Ascending aorta (tissue), 2 donors: ENCODE data around the gene RHOBTB1. TPM values are rescaled to one million over a fixed set of nuclear protein-coding genes. Genes with fewer than 3 reads are reported as not detected.

Experiments used
- DNase-seq, 2 donors: peaks; one replicate each; pipeline ENCODE4 v3.0.0-alpha.2; 2019; ENCODE audit warnings: low spot score in 2 of 2
- H3K27ac ChIP-seq, 2 donors: fragments of 200-600 bp; sonication (generic); one replicate each; pipeline ENCODE4 v1.5.1; 2016 to 2017; ENCODE audit warnings: mild to moderate bottlenecking in 1 of 2
- H3K27me3 ChIP-seq: fragments of 200-600 bp; sonication (generic); one replicate; pipeline ENCODE4 v1.5.1; 2017
- H3K36me3 ChIP-seq, 2 donors: fragments of 200-600 bp; sonication (generic); one replicate each; pipeline ENCODE4 v1.5.1; 2016
- H3K4me1 ChIP-seq, 2 donors: fragments of 200-600 bp; sonication (generic); one replicate each; pipeline ENCODE4 v1.5.1; 2016 to 2017; ENCODE audit warnings: mild to moderate bottlenecking in 1 of 2
- H3K4me3 ChIP-seq, 2 donors: fragments of 200-600 bp; sonication (generic); one replicate each; pipeline ENCODE4 v1.5.1; 2016 to 2017; ENCODE audit warnings: mild to moderate bottlenecking in 1 of 2
- H3K9me3 ChIP-seq, 2 donors: fragments of 200-600 bp; sonication (generic); one replicate each; pipeline ENCODE4 v1.5.1; 2016
- CTCF ChIP-seq, 3 experiments: fragments of 200-600 bp in 2 of 3; fragments of 450-650 bp in 1 of 3; sonication (generic) in 2 of 3; IDR thresholded peaks; one replicate each; pipeline ENCODE4 v1.5.1; 2016 to 2019; ENCODE audit warnings: antibody characterized with exemption in 3 of 3, mild to moderate bottlenecking in 1 of 3, moderate library complexity in 1 of 3
- intact Hi-C: fragments of 100-400 bp; cut with DNase I; formaldehyde crosslinking; loops from one replicate; pipeline ENCODE4 v1.15.1; 2023
- total RNA-seq: library from RNA; depleted of rRNA; stranded (reverse); fragments of >200 nt; gene quantifications from one replicate; pipeline ENCODE4 v1.1.0, GENCODE V29; 2016

RHOBTB1 gene
- total RNA-seq, 1 donor from 2014 or later = 13.6 TPM

- no peak for DNase-seq
- intact Hi-C loops = loop anchor here (10.0 kb wide), 1 partner anchor 50 kb away; the partner anchor contains the start of gene RHOBTB1
- no peaks in the 10 kb centered on the region for H3K27me3 ChIP-seq
- H3K36me3 ChIP-seq = peaks cover 0 to 3% of the 10 kb centered on the region in 2 donors
- no peak overlapping the region for H3K27ac ChIP-seq
- no peak overlapping the region for H3K4me3 ChIP-seq
- TF ChIP-seq CTCF (IDR thresholded peaks at IDR 0.05) = no peak
- no peaks in the 10 kb centered on the region for H3K9me3 ChIP-seq
- H3K4me1 ChIP-seq = peaks cover 0 to 12% of the 10 kb centered on the region in 2 donors
These were observed 49.2 kb downstream of the RHOBTB1 start for GRCh38 chr10:60894786-60895185.

- Histone ChIP-seq H3K36me3 (peaks cover 5% of the 10 kb centered on the region in 2 donors), H3K27me3 (no peaks in the 10 kb centered on the region), H3K27ac (no peak overlapping the region), H3K4me3 (no peak overlapping the region), H3K9me3 (no peaks in the 10 kb centered on the region), H3K4me1 (peaks cover 0 to 12% of the 10 kb centered on the region in 2 donors)
- DNase-seq = no peak
- no peak for TF ChIP-seq CTCF (IDR thresholded peaks at IDR 0.05)
- intact Hi-C loops = loop anchor here (10.0 kb wide), 1 partner anchor 52 kb away; the partner anchor contains the start of gene RHOBTB1
These were observed 50.8 kb downstream of the RHOBTB1 start for GRCh38 chr10:60893231-60893630.

GRCh38 chr10:60892571-60892970 lies 51.4 kb downstream of the RHOBTB1 start:
- DNase-seq = no peak
- Histone ChIP-seq H3K27ac (no peak overlapping the region), H3K4me3 (no peak overlapping the region), H3K27me3 (no peaks in the 10 kb centered on the region), H3K36me3 (peaks cover 6 to 7% of the 10 kb centered on the region in 2 donors), H3K4me1 (peaks cover 0 to 12% of the 10 kb centered on the region in 2 donors), H3K9me3 (no peaks in the 10 kb centered on the region)
- intact Hi-C loops = loop anchor here (10.0 kb wide), 1 partner anchor 52 kb away; the partner anchor contains the start of gene RHOBTB1
- TF ChIP-seq CTCF (IDR thresholded peaks at IDR 0.05) = no peak

GRCh38 chr10:60890811-60891210 lies 53.2 kb downstream of the RHOBTB1 start:
- Histone ChIP-seq H3K27ac (no peak overlapping the region), H3K36me3 (peaks cover 9% of the 10 kb centered on the region in 2 donors), H3K4me1 (peaks cover 0 to 5% of the 10 kb centered on the region in 2 donors), H3K27me3 (no peaks in the 10 kb centered on the region), H3K4me3 (no peak overlapping the region), H3K9me3 (no peaks in the 10 kb centered on the region)
- no peak for DNase-seq
- intact Hi-C loops = loop anchor here (10.0 kb wide), 1 partner anchor 54 kb away; the partner anchor contains the start of gene RHOBTB1
- TF ChIP-seq CTCF (IDR thresholded peaks at IDR 0.05) = no peak

- Histone ChIP-seq H3K9me3 (no peaks in the 10 kb centered on the region), H3K27ac (no peak overlapping the region), H3K27me3 (no peaks in the 10 kb centered on the region), H3K4me1 (no peaks in the 10 kb centered on the region), H3K4me3 (no peak overlapping the region), H3K36me3 (peaks cover 4 to 16% of the 10 kb centered on the region in 2 donors)
- no peak for DNase-seq
- intact Hi-C loops = no loop called here
- TF ChIP-seq CTCF (IDR thresholded peaks at IDR 0.05) = peak in 1 of 3 experiments; percentile 21
These were observed 60.8 kb downstream of the RHOBTB1 start for GRCh38 chr10:60883187-60883586.
